HepG2 (cell line): ENCODE data around the gene SWSAP1. TPM values are rescaled to one million over a fixed set of nuclear protein-coding genes. Genes with fewer than 3 reads are reported as not detected.

Source experiments
- AGO2 ChIP-seq: fragments of 200-400 bp; formaldehyde crosslinking; optimal IDR thresholded peaks from 2 replicates; pipeline ENCODE3; 2017; ENCODE audit warnings: mild to moderate bottlenecking, low read depth, low read length, moderate library complexity
- ATF7-NPFF ChIP-seq: sonication (generic); formaldehyde crosslinking; IDR thresholded peaks from 2 replicates; pipeline ENCODE4 v1.8.1; 2023; ENCODE audit warnings: mild to moderate bottlenecking, low read depth, missing genetic modification reagents, moderate library complexity
- CHD2 ChIP-seq: IDR thresholded peaks from 2 replicates; pipeline ENCODE4 v1.6.1; 2011; ENCODE audit warnings: low read depth, low read length, improper control_type of control experiment
- ELF1 ChIP-seq: sonication (generic); formaldehyde crosslinking; IDR thresholded peaks from 2 replicates; pipeline ENCODE4 v1.4.0; 2020; ENCODE audit warnings: missing genetic modification reagents
- FOXK1 ChIP-seq: sonication (generic); formaldehyde crosslinking; IDR thresholded peaks from 2 replicates; pipeline ENCODE4 v1.4.0; 2020; ENCODE audit warnings: low read depth, missing genetic modification reagents, borderline replicate concordance
- GABPA ChIP-seq, 2 experiments: IDR thresholded peaks; 2 replicates each; pipeline ENCODE4 v1.6.1; 2011 to 2016; ENCODE audit warnings: low read depth in 2 of 2, low read length in 1 of 2, missing biosample characterization in 1 of 2, missing genetic modification characterization in 1 of 2
- HMG20B ChIP-seq: conservative IDR thresholded peaks from 2 replicates; pipeline ENCODE4 v1.6.1; 2016; ENCODE audit warnings: missing genetic modification reagents, missing compliant biosample characterization
- HNRNPH1 ChIP-seq: fragments of 200-400 bp; formaldehyde crosslinking; optimal IDR thresholded peaks from 2 replicates; pipeline ENCODE3; 2017; ENCODE audit warnings: mild to moderate bottlenecking, low read depth, low read length
- KLF16 ChIP-seq, 2 experiments: sonication (generic) in 1 of 2; formaldehyde crosslinking in 1 of 2; IDR thresholded peaks; 2 replicates each; pipeline versions ENCODE4 v1.6.1 to v1.8.0; 2016 to 2023; ENCODE audit warnings: missing genetic modification reagents in 2 of 2, missing compliant biosample characterization in 1 of 2
- NFIB ChIP-seq: sonication (generic); formaldehyde crosslinking; IDR thresholded peaks from 2 replicates; pipeline ENCODE4 v1.9.0; 2021; ENCODE audit warnings: missing genetic modification reagents, mild to moderate bottlenecking, borderline replicate concordance
- NR2C2 ChIP-seq: sonication (generic); formaldehyde crosslinking; IDR thresholded peaks from 2 replicates; pipeline ENCODE4 v1.4.0; 2020; ENCODE audit warnings: missing genetic modification reagents, mild to moderate bottlenecking, moderate library complexity, borderline replicate concordance
- PAWR ChIP-seq: sonication (generic); formaldehyde crosslinking; IDR thresholded peaks from 2 replicates; pipeline ENCODE4 v1.4.0; 2020; ENCODE audit warnings: missing genetic modification reagents, mild to moderate bottlenecking, borderline replicate concordance
- PRMT3 ChIP-seq: sonication (generic); formaldehyde crosslinking; IDR thresholded peaks from 2 replicates; pipeline ENCODE4 v1.8.1; 2022; ENCODE audit warnings: low read depth, mild to moderate bottlenecking, moderate library complexity, missing genetic modification reagents, borderline replicate concordance
- RNF2 ChIP-seq: fragments of 450-650 bp; conservative IDR thresholded peaks from 2 replicates; pipeline ENCODE4 v1.6.1; 2016; ENCODE audit warnings: low read depth
- TOE1 ChIP-seq: sonication (generic); formaldehyde crosslinking; IDR thresholded peaks from 2 replicates; pipeline ENCODE4 v1.4.0; 2020; ENCODE audit warnings: mild to moderate bottlenecking, missing genetic modification reagents
- YY1 ChIP-seq: IDR thresholded peaks from 2 replicates; pipeline ENCODE4 v1.6.1; 2011; ENCODE audit warnings: low read length, low read depth, moderate library complexity, mild to moderate bottlenecking; ENCODE audit not compliant: insufficient read depth, insufficient replicate concordance
- ZBTB1 ChIP-seq: sonication (generic); formaldehyde crosslinking; IDR thresholded peaks from 2 replicates; pipeline ENCODE4 v1.4.0; 2020; ENCODE audit warnings: missing genetic modification reagents, borderline replicate concordance
- ZNF329 ChIP-seq: sonication (generic); formaldehyde crosslinking; IDR thresholded peaks from 2 replicates; pipeline ENCODE4 v1.9.0; 2021; ENCODE audit warnings: low read depth, mild to moderate bottlenecking, missing genetic modification reagents
- ZNF367 ChIP-seq: sonication (generic); formaldehyde crosslinking; IDR thresholded peaks from 2 replicates; pipeline ENCODE4 v1.4.0; 2020; ENCODE audit warnings: missing genetic modification reagents, borderline replicate concordance
- ZNF629 ChIP-seq: sonication (generic); formaldehyde crosslinking; conservative IDR thresholded peaks from 2 replicates; pipeline ENCODE4 v1.5.0; 2020; ENCODE audit warnings: missing genetic modification reagents
- ZNF703 ChIP-seq: sonication (generic); formaldehyde crosslinking; IDR thresholded peaks from 2 replicates; pipeline ENCODE4 v1.5.1; 2020; ENCODE audit warnings: missing genetic modification reagents, mild to moderate bottlenecking, moderate library complexity, borderline replicate concordance
- ZNF781 ChIP-seq: sonication (generic); formaldehyde crosslinking; IDR thresholded peaks from 2 replicates; pipeline ENCODE4 v1.5.1; 2020; ENCODE audit warnings: borderline replicate concordance, mild to moderate bottlenecking, missing genetic modification reagents; ENCODE audit errors: not compliant biosample characterization
- polyA plus RNA-seq, 8 experiments: library from polyadenylated mRNA; depleted of rRNA in 3 of 8; stranded (reverse) in 7 of 8; unstranded in 1 of 8; fragments of >200 nt; fragmentation: Illumina TruSeq in 4 of 8; extraction: Trizol in 4 of 8; gene quantifications; 2 replicates each; pipeline versions ENCODE4 v1.2.1 to v1.2.3, GENCODE V29; 2011 to 2016; ENCODE audit warnings: low read depth in 4 of 8, missing spikeins in 1 of 8, mixed read lengths in 1 of 8; ENCODE audit not compliant: insufficient read depth in 1 of 8
- total RNA-seq, 5 experiments: library from RNA; depleted of rRNA; stranded (reverse); fragments of >200 nt; fragmentation: Illumina TruSeq; extraction: Trizol; gene quantifications; 2 replicates each; pipeline ENCODE4 v1.2.3, GENCODE V29; 2016; ENCODE audit warnings: low read depth in 1 of 5
- TF ChIP-seq, protein P1 (sequence below): sonication (generic); formaldehyde crosslinking; IDR thresholded peaks from 2 replicates; pipeline ENCODE4 v1.4.0; 2020; ENCODE audit warnings: mild to moderate bottlenecking, missing genetic modification reagents
- TF ChIP-seq, protein P2 (sequence below), 2 experiments: fragments of 450-650 bp in 1 of 2; sonication (generic) in 1 of 2; formaldehyde crosslinking; IDR thresholded peaks; 2 replicates each; pipeline versions ENCODE4 v1.5.0 to v1.8.0; 2020 to 2022; ENCODE audit warnings: mild to moderate bottlenecking in 1 of 2, missing genetic modification reagents in 1 of 2
- TF ChIP-seq, protein P3 (sequence below): sonication (generic); formaldehyde crosslinking; IDR thresholded peaks from 2 replicates; pipeline ENCODE4 v1.5.1; 2020; ENCODE audit warnings: missing genetic modification reagents, mild to moderate bottlenecking, borderline replicate concordance

Gene SWSAP1
- total and polyA plus RNA-seq, 2 of the 13 experiments (the other 11 are each of a cell fraction or from before 2014, with no cell fraction given), result 2.7 to 3.3 TPM

DNA sequence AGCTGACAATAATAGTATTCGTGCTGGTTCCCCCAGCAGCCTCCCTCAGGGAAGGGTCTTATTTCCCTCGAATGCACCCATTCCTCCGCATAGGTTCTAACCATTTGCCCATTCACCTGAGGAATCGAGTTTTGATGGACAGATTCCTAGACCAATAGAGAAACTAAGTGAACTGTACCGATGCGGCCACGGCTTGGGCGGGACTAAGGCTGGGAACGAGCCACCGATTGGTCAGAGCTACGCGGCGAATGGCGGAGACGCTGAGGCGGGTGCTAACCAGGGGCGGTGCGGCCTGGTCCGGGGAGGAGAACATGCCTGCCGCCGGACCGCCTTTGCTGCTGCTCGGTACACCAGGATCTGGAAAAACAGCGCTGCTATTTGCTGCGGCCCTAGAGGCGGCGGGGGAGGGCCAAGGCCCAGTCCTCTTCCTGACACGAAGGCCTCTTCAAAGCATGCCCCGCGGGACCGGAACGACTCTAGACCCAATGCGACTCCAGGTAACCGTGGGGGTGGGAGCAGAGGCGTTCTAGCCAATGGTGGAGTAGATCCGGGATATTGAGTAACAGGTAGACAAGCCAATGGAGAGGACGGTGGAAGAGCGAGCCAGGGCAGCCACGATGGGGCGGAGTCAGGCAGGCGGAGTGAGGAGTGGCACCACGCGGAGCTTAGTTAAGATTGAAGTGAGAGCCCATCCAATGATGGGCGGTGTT lies at the start of gene SWSAP1 (continued):
- TF ChIP-seq, protein P1, sequence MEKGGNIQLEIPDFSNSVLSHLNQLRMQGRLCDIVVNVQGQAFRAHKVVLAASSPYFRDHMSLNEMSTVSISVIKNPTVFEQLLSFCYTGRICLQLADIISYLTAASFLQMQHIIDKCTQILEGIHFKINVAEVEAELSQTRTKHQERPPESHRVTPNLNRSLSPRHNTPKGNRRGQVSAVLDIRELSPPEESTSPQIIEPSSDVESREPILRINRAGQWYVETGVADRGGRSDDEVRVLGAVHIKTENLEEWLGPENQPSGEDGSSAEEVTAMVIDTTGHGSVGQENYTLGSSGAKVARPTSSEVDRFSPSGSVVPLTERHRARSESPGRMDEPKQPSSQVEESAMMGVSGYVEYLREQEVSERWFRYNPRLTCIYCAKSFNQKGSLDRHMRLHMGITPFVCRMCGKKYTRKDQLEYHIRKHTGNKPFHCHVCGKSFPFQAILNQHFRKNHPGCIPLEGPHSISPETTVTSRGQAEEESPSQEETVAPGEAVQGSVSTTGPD, result no peak
- TF ChIP-seq, protein P2, sequence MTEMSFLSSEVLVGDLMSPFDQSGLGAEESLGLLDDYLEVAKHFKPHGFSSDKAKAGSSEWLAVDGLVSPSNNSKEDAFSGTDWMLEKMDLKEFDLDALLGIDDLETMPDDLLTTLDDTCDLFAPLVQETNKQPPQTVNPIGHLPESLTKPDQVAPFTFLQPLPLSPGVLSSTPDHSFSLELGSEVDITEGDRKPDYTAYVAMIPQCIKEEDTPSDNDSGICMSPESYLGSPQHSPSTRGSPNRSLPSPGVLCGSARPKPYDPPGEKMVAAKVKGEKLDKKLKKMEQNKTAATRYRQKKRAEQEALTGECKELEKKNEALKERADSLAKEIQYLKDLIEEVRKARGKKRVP (CRISPR knock-in tag; IDR thresholded peaks at IDR 0.05), result 0 out of 4 replicates have a peak, but pooled peaks of 1 of the 2 experiments have one; percentile 40
- no peak for TF ChIP-seq ZBTB1 (CRISPR knock-in tag)
- peak; percentile 50; the same call in 1 of the 2 replicates for TF ChIP-seq ATF7-NPFF
- TF ChIP-seq HNRNPH1, result no peak
- TF ChIP-seq CHD2, result no peak
- TF ChIP-seq TOE1 (CRISPR knock-in tag), result no peak
- TF ChIP-seq YY1, result peak; percentile 86
- no peak for TF ChIP-seq NFIB
- TF ChIP-seq RNF2, result peak; percentile 79; the same call in 1 of the 2 replicates
- TF ChIP-seq HMG20B, result no peak
- TF ChIP-seq PAWR (CRISPR knock-in tag), result no peak
- TF ChIP-seq ZNF703 (CRISPR knock-in tag), result no peak
- no peak for TF ChIP-seq ZNF781 (CRISPR knock-in tag)
- TF ChIP-seq FOXK1, result peak; percentile 74; the same call in 1 of the 2 replicates
- TF ChIP-seq ELF1 (CRISPR knock-in tag), result peak; percentile 81
- no peak for TF ChIP-seq ZNF367 (CRISPR knock-in tag)
- TF ChIP-seq AGO2, result peak; percentile 67
- peak; percentile 91 for TF ChIP-seq ZNF629
- TF ChIP-seq PRMT3, result 0 out of 2 replicates have a peak, but pooled peaks have one; percentile 29
- TF ChIP-seq GABPA (IDR thresholded peaks at IDR 0.05; ENCODE audit: low read depth, low read length), result peak; percentile 44; the same call in 1 of the 2 replicates
- TF ChIP-seq GABPA (CRISPR knock-in tag; IDR thresholded peaks at IDR 0.05; ENCODE audit: low read depth), result peak; percentile 85
- TF ChIP-seq NR2C2 (CRISPR knock-in tag), result peak; percentile 79
- TF ChIP-seq ZNF329 (CRISPR knock-in tag), result peak; percentile 89; the same call in 1 of the 2 replicates
- peak in 1 of 2 experiments; percentile 87; a peak in 2 of 4 replicates for TF ChIP-seq KLF16 (CRISPR knock-in tag; IDR thresholded peaks at IDR 0.05)
- TF ChIP-seq, protein P3, sequence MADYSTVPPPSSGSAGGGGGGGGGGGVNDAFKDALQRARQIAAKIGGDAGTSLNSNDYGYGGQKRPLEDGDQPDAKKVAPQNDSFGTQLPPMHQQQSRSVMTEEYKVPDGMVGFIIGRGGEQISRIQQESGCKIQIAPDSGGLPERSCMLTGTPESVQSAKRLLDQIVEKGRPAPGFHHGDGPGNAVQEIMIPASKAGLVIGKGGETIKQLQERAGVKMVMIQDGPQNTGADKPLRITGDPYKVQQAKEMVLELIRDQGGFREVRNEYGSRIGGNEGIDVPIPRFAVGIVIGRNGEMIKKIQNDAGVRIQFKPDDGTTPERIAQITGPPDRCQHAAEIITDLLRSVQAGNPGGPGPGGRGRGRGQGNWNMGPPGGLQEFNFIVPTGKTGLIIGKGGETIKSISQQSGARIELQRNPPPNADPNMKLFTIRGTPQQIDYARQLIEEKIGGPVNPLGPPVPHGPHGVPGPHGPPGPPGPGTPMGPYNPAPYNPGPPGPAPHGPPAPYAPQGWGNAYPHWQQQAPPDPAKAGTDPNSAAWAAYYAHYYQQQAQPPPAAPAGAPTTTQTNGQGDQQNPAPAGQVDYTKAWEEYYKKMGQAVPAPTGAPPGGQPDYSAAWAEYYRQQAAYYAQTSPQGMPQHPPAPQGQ (CRISPR knock-in tag), result peak; percentile 87; the same call in 1 of the 2 replicates
